ENCODE results near the gene SIAH3.

Gene SIAH3

DNA sequence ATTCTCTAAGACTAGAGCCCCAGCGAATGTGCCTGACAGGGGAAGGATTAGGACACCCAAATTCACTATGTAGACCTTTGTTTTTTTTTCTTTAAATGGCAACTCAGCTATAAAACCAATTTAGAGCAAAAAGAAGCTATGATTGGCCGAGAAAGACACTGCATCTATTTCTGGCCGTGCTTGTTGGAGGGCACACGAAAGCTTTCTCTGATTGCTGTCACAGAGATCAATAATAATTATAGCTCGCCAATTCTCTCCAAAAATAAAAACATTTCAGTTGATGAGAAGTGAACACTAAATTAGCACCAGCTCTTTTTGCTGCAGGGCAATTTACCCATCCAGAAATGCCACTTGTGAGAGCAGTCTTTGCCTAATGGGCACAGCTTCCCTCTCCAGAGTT, 118.2 kb downstream of the SIAH3 start:
- no peak for TF ChIP-seq CREB5 (CRISPR knock-in tag; IDR thresholded peaks at IDR 0.05; ENCODE audit: low read depth)
- no peak for TF ChIP-seq TOX (CRISPR knock-in tag; IDR thresholded peaks at IDR 0.05; ENCODE audit: borderline replicate concordance)
- no peak for TF ChIP-seq ZNF565 (CRISPR knock-in tag; conservative IDR thresholded peaks at IDR 0.05; ENCODE audit: low read depth)
- no peak for TF ChIP-seq RARB (CRISPR knock-in tag; IDR thresholded peaks at IDR 0.05)
- no peak for TF ChIP-seq ISL1 (CRISPR knock-in tag; IDR thresholded peaks at IDR 0.05)
- TF ChIP-seq BACH2 (CRISPR knock-in tag; IDR thresholded peaks at IDR 0.05; ENCODE audit: borderline replicate concordance): no peak
- no peak for TF ChIP-seq ZFP30 (CRISPR knock-in tag; IDR thresholded peaks at IDR 0.05)
- TF ChIP-seq ZNF70 (CRISPR knock-in tag; IDR thresholded peaks at IDR 0.05): no peak
- TF ChIP-seq ZNF8 (CRISPR knock-in tag; IDR thresholded peaks at IDR 0.05): no peak
- TF ChIP-seq ARNTL (CRISPR knock-in tag; IDR thresholded peaks at IDR 0.05; ENCODE audit: borderline replicate concordance, low read depth): no peak
- TF ChIP-seq ESRRG (CRISPR knock-in tag; IDR thresholded peaks at IDR 0.05): no peak
- no peak for TF ChIP-seq PATZ1 (CRISPR knock-in tag; IDR thresholded peaks at IDR 0.05; ENCODE audit: borderline replicate concordance)
- no peak for TF ChIP-seq SNAI2 (CRISPR knock-in tag; IDR thresholded peaks at IDR 0.05)
- TF ChIP-seq GLIS3 (CRISPR knock-in tag; IDR thresholded peaks at IDR 0.05): no peak
- TF ChIP-seq, protein P1, sequence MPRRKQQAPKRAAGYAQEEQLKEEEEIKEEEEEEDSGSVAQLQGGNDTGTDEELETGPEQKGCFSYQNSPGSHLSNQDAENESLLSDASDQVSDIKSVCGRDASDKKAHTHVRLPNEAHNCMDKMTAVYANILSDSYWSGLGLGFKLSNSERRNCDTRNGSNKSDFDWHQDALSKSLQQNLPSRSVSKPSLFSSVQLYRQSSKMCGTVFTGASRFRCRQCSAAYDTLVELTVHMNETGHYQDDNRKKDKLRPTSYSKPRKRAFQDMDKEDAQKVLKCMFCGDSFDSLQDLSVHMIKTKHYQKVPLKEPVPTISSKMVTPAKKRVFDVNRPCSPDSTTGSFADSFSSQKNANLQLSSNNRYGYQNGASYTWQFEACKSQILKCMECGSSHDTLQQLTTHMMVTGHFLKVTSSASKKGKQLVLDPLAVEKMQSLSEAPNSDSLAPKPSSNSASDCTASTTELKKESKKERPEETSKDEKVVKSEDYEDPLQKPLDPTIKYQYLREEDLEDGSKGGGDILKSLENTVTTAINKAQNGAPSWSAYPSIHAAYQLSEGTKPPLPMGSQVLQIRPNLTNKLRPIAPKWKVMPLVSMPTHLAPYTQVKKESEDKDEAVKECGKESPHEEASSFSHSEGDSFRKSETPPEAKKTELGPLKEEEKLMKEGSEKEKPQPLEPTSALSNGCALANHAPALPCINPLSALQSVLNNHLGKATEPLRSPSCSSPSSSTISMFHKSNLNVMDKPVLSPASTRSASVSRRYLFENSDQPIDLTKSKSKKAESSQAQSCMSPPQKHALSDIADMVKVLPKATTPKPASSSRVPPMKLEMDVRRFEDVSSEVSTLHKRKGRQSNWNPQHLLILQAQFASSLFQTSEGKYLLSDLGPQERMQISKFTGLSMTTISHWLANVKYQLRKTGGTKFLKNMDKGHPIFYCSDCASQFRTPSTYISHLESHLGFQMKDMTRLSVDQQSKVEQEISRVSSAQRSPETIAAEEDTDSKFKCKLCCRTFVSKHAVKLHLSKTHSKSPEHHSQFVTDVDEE (CRISPR knock-in tag; IDR thresholded peaks at IDR 0.05): no peak
- TF ChIP-seq TCF4 (CRISPR knock-in tag; IDR thresholded peaks at IDR 0.05; ENCODE audit: borderline replicate concordance): no peak
- no peak for ATAC-seq

DNA sequence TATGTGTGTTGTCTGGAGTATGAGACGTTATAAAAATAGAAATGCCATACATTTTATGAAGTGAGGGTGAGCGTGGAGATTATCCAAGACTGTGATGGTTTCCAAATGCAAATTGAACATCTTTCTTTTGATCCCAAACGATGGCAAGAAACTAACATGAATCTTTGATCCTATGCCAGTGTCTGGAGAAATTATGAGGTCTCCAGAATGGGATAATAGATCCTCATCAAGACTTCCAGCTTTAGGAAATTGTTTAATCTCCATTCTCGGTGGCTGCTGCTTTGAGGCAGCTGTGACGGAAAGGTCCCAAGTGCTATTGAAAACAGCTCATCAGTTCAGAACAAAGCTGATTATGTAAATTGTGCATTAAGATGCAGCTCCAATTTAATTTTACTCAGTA, 118.6 kb downstream of the SIAH3 start:
- no peak for TF ChIP-seq ZNF565 (CRISPR knock-in tag; conservative IDR thresholded peaks at IDR 0.05; ENCODE audit: low read depth)
- TF ChIP-seq RARB (CRISPR knock-in tag; IDR thresholded peaks at IDR 0.05): no peak
- no peak for TF ChIP-seq ESRRG (CRISPR knock-in tag; IDR thresholded peaks at IDR 0.05)
- TF ChIP-seq ZFP3 (CRISPR knock-in tag; IDR thresholded peaks at IDR 0.05): no peak
- TF ChIP-seq TCF4 (CRISPR knock-in tag; IDR thresholded peaks at IDR 0.05; ENCODE audit: borderline replicate concordance): no peak
- TF ChIP-seq ZC3H10 (CRISPR knock-in tag; IDR thresholded peaks at IDR 0.05): no peak
- TF ChIP-seq OSR1 (CRISPR knock-in tag; IDR thresholded peaks at IDR 0.05): no peak
- no peak for TF ChIP-seq ISL1 (CRISPR knock-in tag; IDR thresholded peaks at IDR 0.05)
- TF ChIP-seq, protein P2, sequence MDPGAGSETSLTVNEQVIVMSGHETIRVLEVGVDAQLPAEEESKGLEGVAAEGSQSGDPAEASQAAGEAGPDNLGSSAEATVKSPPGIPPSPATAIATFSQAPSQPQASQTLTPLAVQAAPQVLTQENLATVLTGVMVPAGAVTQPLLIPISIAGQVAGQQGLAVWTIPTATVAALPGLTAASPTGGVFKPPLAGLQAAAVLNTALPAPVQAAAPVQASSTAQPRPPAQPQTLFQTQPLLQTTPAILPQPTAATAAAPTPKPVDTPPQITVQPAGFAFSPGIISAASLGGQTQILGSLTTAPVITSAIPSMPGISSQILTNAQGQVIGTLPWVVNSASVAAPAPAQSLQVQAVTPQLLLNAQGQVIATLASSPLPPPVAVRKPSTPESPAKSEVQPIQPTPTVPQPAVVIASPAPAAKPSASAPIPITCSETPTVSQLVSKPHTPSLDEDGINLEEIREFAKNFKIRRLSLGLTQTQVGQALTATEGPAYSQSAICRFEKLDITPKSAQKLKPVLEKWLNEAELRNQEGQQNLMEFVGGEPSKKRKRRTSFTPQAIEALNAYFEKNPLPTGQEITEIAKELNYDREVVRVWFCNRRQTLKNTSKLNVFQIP (CRISPR knock-in tag; IDR thresholded peaks at IDR 0.05; ENCODE audit: borderline replicate concordance, low read depth): no peak
- TF ChIP-seq PATZ1 (CRISPR knock-in tag; IDR thresholded peaks at IDR 0.05; ENCODE audit: borderline replicate concordance): no peak
- TF ChIP-seq SNAI2 (CRISPR knock-in tag; IDR thresholded peaks at IDR 0.05): no peak

DNA sequence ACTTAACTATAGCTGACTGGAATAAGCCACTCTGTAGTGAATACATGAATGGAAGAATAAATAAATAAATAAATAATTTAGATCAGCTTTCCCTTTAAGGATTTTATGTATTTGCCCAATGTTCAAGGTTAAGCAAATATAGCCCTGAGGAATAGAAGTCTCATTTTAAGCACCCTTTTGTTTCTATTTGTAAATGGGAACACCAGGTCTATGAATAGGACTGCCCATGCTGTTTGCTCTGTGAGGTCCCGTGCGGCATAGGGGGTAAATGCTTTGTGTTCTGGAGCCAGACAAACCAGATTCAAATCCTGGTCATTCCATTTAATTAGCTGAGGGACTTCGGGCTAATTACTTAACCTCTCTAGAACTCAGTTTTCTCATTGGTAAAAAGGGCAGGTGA, 120.1 kb downstream of the SIAH3 start:
- no peak for ATAC-seq
- TF ChIP-seq CREB5 (CRISPR knock-in tag; IDR thresholded peaks at IDR 0.05; ENCODE audit: low read depth) (no peak), ZNF70 (CRISPR knock-in tag; IDR thresholded peaks at IDR 0.05) (no peak), ZNF565 (CRISPR knock-in tag; conservative IDR thresholded peaks at IDR 0.05; ENCODE audit: low read depth) (no peak), CSRNP3 (CRISPR knock-in tag; IDR thresholded peaks at IDR 0.05) (no peak), ZFP3 (CRISPR knock-in tag; IDR thresholded peaks at IDR 0.05) (no peak), ISL1 (CRISPR knock-in tag; IDR thresholded peaks at IDR 0.05) (no peak), CSDC2 (CRISPR knock-in tag; IDR thresholded peaks at IDR 0.05) (no peak), RARB (CRISPR knock-in tag; IDR thresholded peaks at IDR 0.05) (no peak), OSR1 (CRISPR knock-in tag; IDR thresholded peaks at IDR 0.05) (no peak), ZFP30 (CRISPR knock-in tag; IDR thresholded peaks at IDR 0.05) (no peak)
- TF ChIP-seq, protein P2 (CRISPR knock-in tag; IDR thresholded peaks at IDR 0.05; ENCODE audit: borderline replicate concordance, low read depth): no peak

More for the DNA sequence above, 118.6 kb downstream of the SIAH3 start:
- ATAC-seq: no peak
